Prostate gland (tissue), 2 donors: ENCODE results near the gene NUP210L. TPM values are rescaled to one million over a fixed set of nuclear protein-coding genes. Genes with fewer than 3 reads are reported as not detected.

Experiments
- DNase-seq: peaks from one replicate; pipeline ENCODE4 v3.0.0-alpha.2; 2019; ENCODE audit warnings: low spot score
- H3K27ac ChIP-seq, 2 donors: fragments of 200-600 bp; sonication (generic); 2 replicates each; pipeline ENCODE4 v1.5.1; 2017 to 2019
- H3K27me3 ChIP-seq: fragments of 200-600 bp; sonication (generic); replicated peaks from 2 replicates; pipeline ENCODE4 v1.5.1; 2019; ENCODE audit not compliant: insufficient read depth
- H3K36me3 ChIP-seq, 2 donors: fragments of 200-600 bp; sonication (generic); 1 replicate in 1 of 2; 2 replicates in 1 of 2; pipeline versions ENCODE4 v1.5.1 to v1.8.1; 2017 to 2019
- H3K4me1 ChIP-seq: fragments of 200-600 bp; sonication (generic); replicated peaks from 2 replicates; pipeline ENCODE4 v1.5.1; 2019
- H3K4me3 ChIP-seq, 2 donors: fragments of 200-600 bp; sonication (generic); 2 replicates each; pipeline ENCODE4 v1.5.1; 2017 to 2019
- H3K9me3 ChIP-seq: fragments of 200-600 bp; sonication (generic); 2 replicates; pipeline ENCODE4 v1.5.1; 2017
- POLR2A ChIP-seq: fragments of 450-650 bp; IDR thresholded peaks from one replicate; pipeline ENCODE4 v1.6.1; 2016; ENCODE audit warnings: antibody characterized with exemption, mild to moderate bottlenecking
- POLR2AphosphoS5 ChIP-seq: sonication (generic); formaldehyde crosslinking; IDR thresholded peaks from one replicate; pipeline ENCODE4 v1.6.1; 2017; ENCODE audit warnings: antibody characterized with exemption
- WGBS: methylation state at CpG from one replicate; pipeline ENCODE4 v1.1.5; 2018; 5-methylcytosine and 5-hydroxymethylcytosine counted together
- intact Hi-C: fragments of 100-400 bp; cut with DNase I; formaldehyde crosslinking; loops from one replicate; pipeline ENCODE4 v1.14.2; 2022
- total RNA-seq, 2 donors: library from RNA; depleted of rRNA; stranded (reverse); fragments of >200 nt; gene quantifications; one replicate each; pipeline ENCODE4 v1.1.0, GENCODE V29; 2016
- TF ChIP-seq, protein P1 (sequence below), 4 experiments: fragments of 200-600 bp in 2 of 4; fragments of 450-650 bp in 2 of 4; sonication (generic) in 2 of 4; IDR thresholded peaks; 1 replicate in 3 of 4; 2 replicates in 1 of 4; pipeline ENCODE4 v1.5.1; 2016 to 2019; ENCODE audit warnings: antibody characterized with exemption in 4 of 4, mild to moderate bottlenecking in 2 of 4, moderate library complexity in 2 of 4

Gene NUP210L
- total RNA-seq, 2 donors from 2014 or later = 0.05 to 5.7 TPM

DNA sequence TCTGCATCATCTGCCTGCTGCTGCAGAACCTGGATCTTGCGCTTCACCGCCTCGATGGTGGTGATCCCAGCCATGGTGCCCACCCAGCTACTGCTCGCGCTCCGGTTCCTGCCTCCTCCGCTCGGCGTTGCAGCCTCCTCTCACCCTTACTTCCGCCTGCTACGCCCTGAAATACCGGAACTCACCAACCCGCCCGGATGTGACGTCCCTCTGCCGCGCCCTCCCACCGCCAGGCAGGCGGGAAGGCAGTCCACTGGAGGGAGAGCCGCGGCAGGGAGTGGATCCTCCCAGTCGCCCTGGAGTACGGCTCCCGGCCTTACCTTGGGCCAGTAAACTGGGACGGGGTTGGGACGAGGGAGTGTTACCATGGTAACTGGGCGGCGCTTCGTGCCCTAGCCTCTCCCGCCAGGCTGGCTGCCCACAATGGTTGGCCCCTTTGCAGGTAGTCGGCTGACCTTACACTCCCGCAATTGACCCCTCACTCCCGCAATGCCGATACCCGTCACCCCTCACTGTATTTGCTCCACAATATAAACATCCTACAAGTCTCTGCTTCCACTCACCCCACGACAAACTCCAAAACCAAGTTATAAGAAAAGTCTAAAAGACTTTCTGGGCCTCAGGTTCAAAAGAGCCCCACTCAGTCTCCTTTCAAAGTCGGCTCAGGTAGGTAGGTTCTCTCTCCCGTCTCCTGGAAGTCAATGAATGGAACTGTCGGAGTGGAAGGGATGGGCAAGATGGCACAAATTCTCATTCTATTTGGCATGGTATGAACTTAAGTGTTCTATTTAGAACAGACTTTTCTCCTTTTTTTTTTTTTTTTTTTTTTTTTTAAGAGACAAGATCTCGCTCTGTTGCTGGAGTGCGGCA, 28.4 kb upstream of the NUP210L start:
- intact Hi-C loops = loop anchor here (10.0 kb wide), 1 partner anchor 188 kb away; the partner anchor contains the start of gene RPS27
- DNase-seq = peak; percentile 96
- no peaks in the 10 kb centered on the region for H3K9me3 ChIP-seq
- peak overlapping the region; percentile 86 to 87 for H3K27ac ChIP-seq
- H3K4me3 ChIP-seq = peak overlapping the region; percentile 58 to 89
- H3K4me1 ChIP-seq = no peaks in the 10 kb centered on the region
- H3K27me3 ChIP-seq = no peaks in the 10 kb centered on the region
- TF ChIP-seq, protein P1, sequence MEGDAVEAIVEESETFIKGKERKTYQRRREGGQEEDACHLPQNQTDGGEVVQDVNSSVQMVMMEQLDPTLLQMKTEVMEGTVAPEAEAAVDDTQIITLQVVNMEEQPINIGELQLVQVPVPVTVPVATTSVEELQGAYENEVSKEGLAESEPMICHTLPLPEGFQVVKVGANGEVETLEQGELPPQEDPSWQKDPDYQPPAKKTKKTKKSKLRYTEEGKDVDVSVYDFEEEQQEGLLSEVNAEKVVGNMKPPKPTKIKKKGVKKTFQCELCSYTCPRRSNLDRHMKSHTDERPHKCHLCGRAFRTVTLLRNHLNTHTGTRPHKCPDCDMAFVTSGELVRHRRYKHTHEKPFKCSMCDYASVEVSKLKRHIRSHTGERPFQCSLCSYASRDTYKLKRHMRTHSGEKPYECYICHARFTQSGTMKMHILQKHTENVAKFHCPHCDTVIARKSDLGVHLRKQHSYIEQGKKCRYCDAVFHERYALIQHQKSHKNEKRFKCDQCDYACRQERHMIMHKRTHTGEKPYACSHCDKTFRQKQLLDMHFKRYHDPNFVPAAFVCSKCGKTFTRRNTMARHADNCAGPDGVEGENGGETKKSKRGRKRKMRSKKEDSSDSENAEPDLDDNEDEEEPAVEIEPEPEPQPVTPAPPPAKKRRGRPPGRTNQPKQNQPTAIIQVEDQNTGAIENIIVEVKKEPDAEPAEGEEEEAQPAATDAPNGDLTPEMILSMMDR (IDR thresholded peaks at IDR 0.05) = peak in 3 of 4 experiments; percentile 11 to 65 (median 51)
- TF ChIP-seq POLR2A (peak; percentile 100), POLR2AphosphoS5 (peak; percentile 100)
- 5% methylated on average over 41 of the region's 41 CpGs for whole genome bisulfite sequencing
- H3K36me3 ChIP-seq = no peaks in the 10 kb centered on the region

DNA sequence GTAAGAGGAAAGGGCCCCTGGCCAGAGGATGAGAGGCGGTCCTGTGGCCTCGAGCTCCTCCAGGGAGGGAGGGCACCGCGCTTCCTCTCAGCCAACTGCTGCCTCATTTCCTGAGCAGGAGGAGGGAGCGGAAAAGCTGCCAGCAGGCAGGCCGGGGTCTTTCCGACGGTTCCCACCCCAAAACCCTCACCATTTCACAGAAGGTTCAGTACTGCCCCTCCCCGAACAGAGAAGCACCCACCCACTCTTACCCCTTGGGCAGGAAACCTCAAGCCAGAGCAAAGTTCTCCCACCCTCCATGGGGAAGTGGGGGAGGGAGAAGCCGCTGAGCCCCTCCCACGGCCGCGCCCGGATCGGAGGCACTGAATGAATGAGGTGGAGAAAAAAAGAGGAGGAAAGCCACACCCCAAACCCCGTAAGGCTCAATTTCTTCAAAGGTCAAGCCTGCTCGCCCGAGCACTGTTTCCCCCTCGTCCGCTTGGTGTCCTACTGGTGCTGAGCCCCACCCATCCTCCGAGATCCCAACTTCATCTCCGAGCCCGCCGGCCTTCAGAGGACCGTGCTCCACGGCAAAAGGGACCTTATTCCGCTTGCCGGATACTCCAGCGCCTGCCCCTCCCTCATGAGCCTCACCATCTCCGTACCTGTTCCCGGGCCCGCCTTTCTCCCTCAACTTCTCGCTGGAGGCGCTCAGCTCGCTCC, 27.6 kb upstream of the NUP210L start:
- intact Hi-C loops = loop anchor here (10.0 kb wide), 1 partner anchor 188 kb away; the partner anchor contains the start of gene RPS27
- under 1% methylated on average over 35 of the region's 35 CpGs for WGBS

DNA sequence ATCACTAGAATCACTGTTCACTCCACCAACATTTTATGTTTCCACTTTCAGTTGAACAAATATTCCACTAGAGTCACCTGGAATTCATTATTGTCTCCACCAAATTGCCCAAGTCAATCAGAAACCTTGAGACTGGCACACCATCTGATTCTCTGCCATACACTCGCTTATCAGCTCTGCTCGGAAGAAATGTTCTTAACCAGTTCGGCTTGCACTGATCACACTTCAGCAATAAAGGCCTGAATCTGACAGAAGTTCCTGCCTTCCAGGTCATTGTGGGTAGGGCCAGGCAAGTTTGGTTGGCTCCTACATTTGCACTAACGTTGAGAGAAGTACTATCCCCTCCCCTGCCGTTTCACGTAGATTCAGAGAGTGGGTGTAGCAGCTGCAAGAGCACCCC, 27.1 kb upstream of the NUP210L start:
- 0% methylated on average over 6 of the region's 6 CpGs for WGBS
- DNase-seq = no peak
- no peaks in the 10 kb centered on the region for H3K36me3 ChIP-seq
- TF ChIP-seq, protein P1 (IDR thresholded peaks at IDR 0.05) = no peak
- TF ChIP-seq POLR2A = peak; percentile 38
- intact Hi-C loops = loop anchor here (10.0 kb wide), 1 partner anchor 187 kb away; the partner anchor contains the start of gene RPS27
- H3K9me3 ChIP-seq = no peaks in the 10 kb centered on the region
- no peaks in the 10 kb centered on the region for H3K4me1 ChIP-seq
- peak overlapping the region; percentile 58 to 89 for H3K4me3 ChIP-seq
- H3K27ac ChIP-seq = peak overlapping the region; percentile 86 to 87
- H3K27me3 ChIP-seq = no peaks in the 10 kb centered on the region

More for the DNA sequence above, 27.6 kb upstream of the NUP210L start:
- Histone ChIP-seq H3K4me1 (no peaks in the 10 kb centered on the region), H3K4me3 (peak overlapping the region; percentile 58 to 89), H3K27me3 (no peaks in the 10 kb centered on the region), H3K9me3 (no peaks in the 10 kb centered on the region), H3K36me3 (no peaks in the 10 kb centered on the region), H3K27ac (peak overlapping the region; percentile 86 to 87)
- DNase-seq = peak; percentile 40
- TF ChIP-seq, protein P1 (IDR thresholded peaks at IDR 0.05) = no peak
- TF ChIP-seq POLR2AphosphoS5 = peak; percentile 19

DNA sequence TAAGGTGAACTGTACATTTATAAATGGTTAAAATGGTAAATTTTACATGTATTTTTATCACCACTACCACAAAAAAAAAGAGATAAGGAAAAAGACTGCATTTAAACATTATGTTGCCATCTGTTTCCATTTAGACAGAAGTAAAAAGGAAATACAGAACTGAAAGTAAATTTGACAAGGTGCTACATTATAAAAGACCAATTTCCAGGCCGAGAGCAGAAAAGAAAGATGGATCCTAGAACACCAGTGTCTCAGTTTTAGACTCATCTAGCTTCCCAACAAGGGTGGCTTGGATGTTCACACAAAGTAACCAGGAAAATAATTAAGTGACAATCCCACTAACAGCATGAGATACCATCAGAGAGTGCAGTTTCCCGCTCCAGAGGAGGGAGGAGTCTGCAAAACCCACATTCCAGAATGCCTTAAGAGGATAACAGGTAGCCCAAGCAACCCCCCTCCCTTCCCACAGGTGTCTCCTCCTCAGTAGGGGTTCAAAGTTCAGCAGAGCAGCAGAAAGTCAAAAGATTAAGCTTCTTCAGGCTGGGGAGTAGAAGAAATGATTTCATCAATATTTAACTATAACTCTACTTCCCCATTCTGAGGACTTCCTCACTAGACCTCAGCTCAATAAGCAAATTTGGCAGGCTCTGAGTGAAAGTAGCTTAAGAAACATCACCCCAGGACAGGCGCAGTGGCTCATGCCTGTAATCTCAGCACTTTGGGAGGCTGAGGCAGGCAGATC, 25.2 kb upstream of the NUP210L start:
- DNase-seq = no peak
- Histone ChIP-seq H3K4me1 (no peaks in the 10 kb centered on the region), H3K27me3 (no peaks in the 10 kb centered on the region), H3K27ac (no peak overlapping the region), H3K4me3 (no peak overlapping the region), H3K9me3 (no peaks in the 10 kb centered on the region), H3K36me3 (no peaks in the 10 kb centered on the region)
- no peak for TF ChIP-seq POLR2AphosphoS5
- TF ChIP-seq POLR2A = no peak
- TF ChIP-seq, protein P1 (IDR thresholded peaks at IDR 0.05) = no peak
- intact Hi-C loops = loop anchor here (10.0 kb wide), 1 partner anchor 185 kb away; the partner anchor contains the start of gene RPS27
- 75% methylated on average over 3 of the region's 3 CpGs for WGBS
